Measurements from ENCODE around the gene ACOT7. TPM values are rescaled to one million over a fixed set of nuclear protein-coding genes. Genes with fewer than 3 reads are reported as not detected.
"Not testable (repeated sequence)": the region's sequence is repeated elsewhere in the genome, so short reads cannot be mapped to it uniquely, and the experiment has no call there.

Gene ACOT7
- total RNA-seq, 1 donor from 2014 or later = 40.0 TPM

- Mint-ChIP-seq H3K4me1 (ENCODE audit: unreplicated experiment) (peaks cover 20% of the 10 kb centered on the region), H3K9me3 (no peaks in the 10 kb centered on the region), H3K4me3 (no peak overlapping the region), H3K27ac (no peak overlapping the region), H3K36me3 (peaks cover 3% of the 10 kb centered on the region), H3K27me3 (no peaks in the 10 kb centered on the region)
- no peak for TF ChIP-seq CTCF (conservative IDR thresholded peaks at IDR 0.05)
- DNase-seq (ENCODE audit: extremely low spot score, unreplicated experiment) = no peak
These were observed 8.6 kb downstream of the ACOT7 start for GRCh38 chr1:6384962-6385361.

- DNase-seq (ENCODE audit: extremely low spot score, unreplicated experiment) = no peak
- Mint-ChIP-seq H3K36me3 (peaks cover 3% of the 10 kb centered on the region), H3K9me3 (no peaks in the 10 kb centered on the region), H3K27me3 (no peaks in the 10 kb centered on the region), H3K27ac (no peak overlapping the region), H3K4me3 (no peak overlapping the region), H3K4me1 (ENCODE audit: unreplicated experiment) (peaks cover 20% of the 10 kb centered on the region)
- no peak for TF ChIP-seq CTCF (conservative IDR thresholded peaks at IDR 0.05)
These were observed 9.4 kb downstream of the ACOT7 start for GRCh38 chr1:6384135-6384534.

DNA sequence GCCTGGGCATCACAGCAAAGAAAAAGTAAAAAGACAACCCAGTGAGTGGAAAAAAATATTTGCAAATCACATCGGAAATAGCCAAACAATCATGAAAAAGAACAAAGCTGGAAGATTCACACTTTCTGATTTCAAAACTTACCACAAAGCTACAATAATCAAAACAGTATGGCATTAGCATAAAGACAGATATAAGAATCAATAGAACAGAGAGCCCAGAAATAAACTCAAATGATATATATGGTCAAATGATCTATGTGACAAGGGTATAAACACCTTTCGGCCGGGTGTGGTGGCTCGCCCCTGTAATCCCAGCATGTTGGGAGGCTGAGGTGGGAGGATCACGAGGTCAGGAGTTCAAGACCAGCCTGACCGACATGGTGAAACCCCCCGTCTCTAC lies 13.5 kb downstream of the ACOT7 start:
- H3K4me1 Mint-ChIP-seq (ENCODE audit: unreplicated experiment) = no peaks in the 10 kb centered on the region

GRCh38 chr1:6378096-6378746 lies 15.3 kb downstream of the ACOT7 start:
- Mint-ChIP-seq H3K4me3 (no peak overlapping the region), H3K4me1 (ENCODE audit: unreplicated experiment) (no peaks in the 10 kb centered on the region), H3K27me3 (no peaks in the 10 kb centered on the region), H3K9me3 (no peaks in the 10 kb centered on the region), H3K36me3 (no peaks in the 10 kb centered on the region), H3K27ac (no peak overlapping the region)
- DNase-seq (ENCODE audit: extremely low spot score, unreplicated experiment) = no peak
- peak; percentile 49 for TF ChIP-seq CTCF (conservative IDR thresholded peaks at IDR 0.05)

More for the DNA sequence above, 13.5 kb downstream of the ACOT7 start:
- no peak for TF ChIP-seq CTCF (conservative IDR thresholded peaks at IDR 0.05)
- H3K36me3 Mint-ChIP-seq = peaks cover 3% of the 10 kb centered on the region
- no peak overlapping the region for H3K27ac Mint-ChIP-seq
- H3K4me3 Mint-ChIP-seq = no peak overlapping the region
- no peaks in the 10 kb centered on the region for H3K27me3 Mint-ChIP-seq
- H3K9me3 Mint-ChIP-seq = no peaks in the 10 kb centered on the region
- no peak for DNase-seq (ENCODE audit: extremely low spot score, unreplicated experiment)

- Mint-ChIP-seq H3K4me1 (ENCODE audit: unreplicated experiment) (no peaks in the 10 kb centered on the region), H3K27me3 (no peaks in the 10 kb centered on the region), H3K4me3 (no peak overlapping the region), H3K9me3 (no peaks in the 10 kb centered on the region), H3K36me3 (no peaks in the 10 kb centered on the region), H3K27ac (no peak overlapping the region)
- no peak for TF ChIP-seq CTCF (conservative IDR thresholded peaks at IDR 0.05)
- no peak for DNase-seq (ENCODE audit: extremely low spot score, unreplicated experiment)
These were observed 19.4 kb downstream of the ACOT7 start for GRCh38 chr1:6373961-6374720.

DNA sequence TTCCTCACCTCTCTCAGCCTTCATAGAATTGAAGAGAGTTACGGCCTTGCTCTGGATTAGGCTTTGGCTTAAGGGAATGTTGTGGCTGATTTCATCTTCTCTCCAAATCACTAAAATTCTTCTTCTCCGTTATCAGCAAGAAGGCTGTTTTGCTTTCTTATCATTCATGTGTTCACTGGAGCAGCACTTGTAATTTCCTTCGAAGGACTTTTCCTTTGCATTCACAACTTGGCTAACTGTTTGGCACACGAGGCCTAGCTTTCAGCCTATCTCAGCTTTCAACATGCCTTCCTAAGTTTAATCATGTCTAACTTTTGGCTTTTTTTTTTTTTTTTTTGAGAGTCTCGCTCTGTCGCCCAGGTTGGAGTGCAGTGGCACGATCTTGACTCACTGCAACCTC lies 21.3 kb downstream of the ACOT7 start:
- H3K27ac Mint-ChIP-seq; H3K27me3 Mint-ChIP-seq; H3K9me3 Mint-ChIP-seq; DNase-seq (ENCODE audit: extremely low spot score, unreplicated experiment); H3K4me3 Mint-ChIP-seq; H3K36me3 Mint-ChIP-seq; H3K4me1 Mint-ChIP-seq (ENCODE audit: unreplicated experiment): not testable (repeated sequence)

Measured in type B pancreatic cell (in vitro differentiated cells).